Stimulated activated effector memory CD8-positive, alpha-beta T cell treated with anti-CD3 and anti-CD28 coated beads, Interleukin-12 subunit alpha, Interleukin-12 subunit beta, amount 100 ng/mL, for 72 hours (primary cell): ENCODE data around the gene AFF3.

Experiments used
- ATAC-seq: fragments of 150-1000 bp; cut with Tn5 transposase; 2 replicates; pipeline ENCODE4 v1.10.0; 2021
- DNase-seq, 2 donors: peaks; one replicate each; pipeline ENCODE4 v3.0.0; 2021 to 2022; ENCODE audit warnings: low spot score in 2 of 2
- H3K27ac Mint-ChIP-seq: one replicate; pipeline ENCODE4 v1.8.0; 2022; ENCODE audit warnings: mild to moderate bottlenecking, mixed read lengths
- H3K36me3 Mint-ChIP-seq: one replicate; pipeline ENCODE4 v1.8.0; 2022; ENCODE audit warnings: mild to moderate bottlenecking, mixed read lengths
- H3K4me1 Mint-ChIP-seq: one replicate; pipeline ENCODE4 v1.8.0; 2022; ENCODE audit warnings: mixed read lengths
- H3K4me3 Mint-ChIP-seq: one replicate; pipeline ENCODE4 v1.8.0; 2022; ENCODE audit warnings: mild to moderate bottlenecking, mixed read lengths
- H3K9me3 Mint-ChIP-seq: one replicate; pipeline ENCODE4 v1.8.0; 2022; ENCODE audit warnings: mixed read lengths

The AFF3 gene

DNA sequence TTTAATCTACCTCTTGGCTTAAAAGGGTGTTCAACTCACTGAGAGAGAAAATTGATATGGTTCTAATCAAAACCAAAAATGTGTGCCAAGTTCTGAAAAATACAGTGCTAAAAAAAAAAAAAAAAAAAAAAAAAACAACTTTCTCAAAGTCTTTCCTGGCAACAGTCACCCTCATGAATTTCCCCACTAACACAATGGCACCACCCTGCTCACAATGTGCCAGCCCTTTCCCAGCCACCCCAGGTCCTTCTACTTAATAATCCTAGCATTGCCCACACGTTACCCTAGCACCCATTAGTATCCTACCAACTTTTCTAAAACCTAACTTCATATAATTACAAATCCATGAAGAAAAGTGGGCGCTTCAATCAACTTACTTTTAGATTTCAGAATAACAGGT lies 106.4 kb downstream of the AFF3 start:
- no peaks in the 10 kb centered on the region for H3K36me3 Mint-ChIP-seq
- no peak overlapping the region for H3K27ac Mint-ChIP-seq
- H3K4me3 Mint-ChIP-seq: no peak overlapping the region

DNA sequence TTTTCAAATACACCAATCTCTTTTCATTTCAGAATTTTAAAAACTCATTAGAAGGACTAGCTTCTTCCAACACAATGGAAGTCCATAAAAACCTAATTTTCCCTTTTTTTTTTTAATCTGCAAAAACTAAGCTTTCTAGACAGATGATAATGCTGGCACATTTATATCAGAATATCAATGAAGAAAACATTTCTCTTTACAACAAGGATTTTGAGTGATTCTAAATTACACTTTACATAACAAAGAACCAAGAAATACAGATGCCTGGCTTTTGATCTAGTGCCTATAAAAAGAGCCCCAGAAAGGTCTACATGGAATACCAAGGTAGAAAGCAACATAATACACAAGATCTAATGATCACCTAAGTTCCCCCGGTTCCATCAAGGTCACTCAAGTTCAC lies 108.0 kb downstream of the AFF3 start:
- no peak overlapping the region for H3K4me3 Mint-ChIP-seq
- H3K27ac Mint-ChIP-seq: no peak overlapping the region
- no peaks in the 10 kb centered on the region for H3K9me3 Mint-ChIP-seq
- no peaks in the 10 kb centered on the region for H3K36me3 Mint-ChIP-seq
- no peaks in the 10 kb centered on the region for H3K4me1 Mint-ChIP-seq
- ATAC-seq (no peak), DNase-seq (no peak)

More for the DNA sequence above, 106.4 kb downstream of the AFF3 start:
- DNase-seq (no peak), ATAC-seq (no peak)
- H3K4me1 Mint-ChIP-seq: no peaks in the 10 kb centered on the region
- no peaks in the 10 kb centered on the region for H3K9me3 Mint-ChIP-seq

DNA sequence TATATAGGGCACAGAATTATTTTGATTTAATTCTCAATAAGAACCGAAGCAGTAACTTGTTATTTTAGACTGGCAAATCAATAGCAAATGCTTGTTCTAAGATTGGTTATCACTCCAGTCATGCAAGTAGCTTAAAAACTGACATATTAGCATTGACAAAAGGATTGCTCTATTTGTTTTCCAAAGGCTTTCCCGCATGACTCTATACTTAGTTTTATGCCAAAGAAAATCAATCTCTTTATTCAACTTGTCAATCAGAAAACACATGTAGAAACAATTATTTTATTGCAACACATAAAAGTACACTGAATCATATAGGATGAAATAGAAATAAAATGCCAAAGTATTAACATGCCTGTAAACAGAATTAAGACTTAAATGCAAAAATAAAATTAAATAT lies 108.4 kb downstream of the AFF3 start:
- DNase-seq (no peak), ATAC-seq (no peak)
- no peak overlapping the region for H3K27ac Mint-ChIP-seq
- no peaks in the 10 kb centered on the region for H3K4me1 Mint-ChIP-seq
- H3K9me3 Mint-ChIP-seq: no peaks in the 10 kb centered on the region
- H3K36me3 Mint-ChIP-seq: no peaks in the 10 kb centered on the region
- no peak overlapping the region for H3K4me3 Mint-ChIP-seq

DNA sequence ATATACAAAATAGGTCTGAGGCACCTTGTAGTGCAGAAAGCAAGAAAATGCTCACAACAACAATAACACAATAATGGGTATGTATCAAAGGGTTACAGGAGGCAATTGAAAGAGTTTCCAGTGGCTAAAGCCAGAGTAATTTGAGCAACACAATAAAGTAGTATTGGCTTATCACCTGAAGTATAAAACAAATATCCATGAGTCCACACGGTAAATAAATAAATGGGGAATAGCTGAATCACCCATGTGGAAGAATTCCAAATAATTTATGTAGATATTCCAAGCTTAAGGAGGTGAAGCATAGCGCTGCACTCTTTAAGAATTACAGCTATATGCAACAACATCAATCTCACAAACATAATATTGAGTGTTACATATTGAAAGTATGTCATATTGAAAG lies 110.8 kb downstream of the AFF3 start:
- H3K36me3 Mint-ChIP-seq: no peaks in the 10 kb centered on the region

DNA sequence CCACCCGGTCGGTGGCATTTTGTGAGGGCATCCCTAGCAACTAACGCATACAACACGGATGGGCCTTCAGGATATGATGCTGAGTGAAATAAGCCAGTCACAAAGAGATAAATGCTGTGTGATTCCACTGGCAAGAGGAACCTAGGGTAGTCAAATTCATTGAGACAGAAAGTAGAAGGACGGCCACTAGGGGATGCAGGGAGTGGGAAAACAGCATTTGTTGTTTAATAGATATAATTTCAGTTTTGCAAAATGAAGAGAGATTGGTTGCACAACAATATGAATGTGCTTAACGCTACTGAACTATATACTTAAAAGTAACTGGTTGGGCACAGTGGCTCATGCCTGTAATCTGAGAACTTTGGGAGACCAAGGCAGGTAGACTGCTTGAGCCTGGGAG lies 112.9 kb downstream of the AFF3 start:
- ATAC-seq (no peak), DNase-seq (no peak)
- H3K36me3 Mint-ChIP-seq: no peaks in the 10 kb centered on the region
- no peak overlapping the region for H3K4me3 Mint-ChIP-seq
- no peak overlapping the region for H3K27ac Mint-ChIP-seq
- no peaks in the 10 kb centered on the region for H3K4me1 Mint-ChIP-seq
- H3K9me3 Mint-ChIP-seq: no peaks in the 10 kb centered on the region

More for the DNA sequence above, 110.8 kb downstream of the AFF3 start:
- Mint-ChIP-seq H3K4me3 (no peak overlapping the region), H3K9me3 (no peaks in the 10 kb centered on the region), H3K4me1 (no peaks in the 10 kb centered on the region), H3K27ac (no peak overlapping the region)
- DNase-seq (no peak), ATAC-seq (no peak)

DNA sequence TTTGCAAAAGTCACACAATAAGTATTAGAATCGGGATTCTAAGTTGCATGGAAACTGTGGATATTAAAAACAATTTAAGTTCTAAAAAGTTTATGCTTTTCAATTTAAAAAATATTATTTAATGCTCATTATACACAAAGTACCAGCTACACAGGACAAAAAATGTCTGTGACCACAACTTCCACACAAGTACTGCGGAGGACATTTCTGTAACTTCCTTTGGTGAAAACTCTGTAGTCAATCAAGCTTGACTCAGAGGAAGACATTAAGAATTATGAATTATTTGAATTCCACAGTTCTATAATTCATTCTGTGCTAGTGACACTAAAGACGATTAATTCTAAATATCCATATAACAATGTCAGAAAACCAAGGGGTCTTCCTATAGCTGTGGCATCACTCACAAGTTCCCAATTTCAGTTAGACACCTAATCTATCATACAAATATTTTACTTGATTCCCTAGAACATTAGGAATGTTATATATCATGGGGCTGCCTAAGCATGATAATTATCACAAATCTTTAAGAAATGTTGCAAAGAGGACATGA lies 120.5 kb downstream of the AFF3 start:
- H3K4me3 Mint-ChIP-seq: no peak overlapping the region
- H3K36me3 Mint-ChIP-seq: no peaks in the 10 kb centered on the region
- no peaks in the 10 kb centered on the region for H3K4me1 Mint-ChIP-seq
- peaks cover 2% of the 10 kb centered on the region for H3K9me3 Mint-ChIP-seq
- no peak overlapping the region for H3K27ac Mint-ChIP-seq
- DNase-seq (no peak), ATAC-seq (no peak)

DNA sequence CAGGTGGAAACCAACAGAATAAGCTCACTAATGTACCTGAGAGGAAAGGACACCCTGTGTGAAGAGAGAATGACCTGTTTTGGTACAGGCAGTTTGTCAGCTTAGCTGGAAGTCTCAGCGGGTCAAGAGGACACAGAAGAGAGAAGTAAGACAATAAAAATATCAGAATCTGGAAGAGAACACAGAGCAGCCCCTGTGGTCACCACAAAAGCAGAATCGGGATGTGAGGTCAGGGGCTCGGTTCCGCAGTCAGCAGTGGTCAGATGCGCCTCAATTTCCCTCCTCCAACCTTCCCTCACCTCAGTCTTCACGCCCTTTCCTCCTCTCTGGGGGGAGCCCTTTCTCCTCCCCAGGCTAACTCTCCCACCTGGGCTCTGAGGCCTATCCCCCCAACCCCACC lies 122.9 kb downstream of the AFF3 start:
- Mint-ChIP-seq H3K36me3 (no peaks in the 10 kb centered on the region), H3K4me3 (no peak overlapping the region), H3K27ac (no peak overlapping the region), H3K9me3 (peaks cover 2% of the 10 kb centered on the region), H3K4me1 (no peaks in the 10 kb centered on the region)
- DNase-seq (no peak), ATAC-seq (no peak)

DNA sequence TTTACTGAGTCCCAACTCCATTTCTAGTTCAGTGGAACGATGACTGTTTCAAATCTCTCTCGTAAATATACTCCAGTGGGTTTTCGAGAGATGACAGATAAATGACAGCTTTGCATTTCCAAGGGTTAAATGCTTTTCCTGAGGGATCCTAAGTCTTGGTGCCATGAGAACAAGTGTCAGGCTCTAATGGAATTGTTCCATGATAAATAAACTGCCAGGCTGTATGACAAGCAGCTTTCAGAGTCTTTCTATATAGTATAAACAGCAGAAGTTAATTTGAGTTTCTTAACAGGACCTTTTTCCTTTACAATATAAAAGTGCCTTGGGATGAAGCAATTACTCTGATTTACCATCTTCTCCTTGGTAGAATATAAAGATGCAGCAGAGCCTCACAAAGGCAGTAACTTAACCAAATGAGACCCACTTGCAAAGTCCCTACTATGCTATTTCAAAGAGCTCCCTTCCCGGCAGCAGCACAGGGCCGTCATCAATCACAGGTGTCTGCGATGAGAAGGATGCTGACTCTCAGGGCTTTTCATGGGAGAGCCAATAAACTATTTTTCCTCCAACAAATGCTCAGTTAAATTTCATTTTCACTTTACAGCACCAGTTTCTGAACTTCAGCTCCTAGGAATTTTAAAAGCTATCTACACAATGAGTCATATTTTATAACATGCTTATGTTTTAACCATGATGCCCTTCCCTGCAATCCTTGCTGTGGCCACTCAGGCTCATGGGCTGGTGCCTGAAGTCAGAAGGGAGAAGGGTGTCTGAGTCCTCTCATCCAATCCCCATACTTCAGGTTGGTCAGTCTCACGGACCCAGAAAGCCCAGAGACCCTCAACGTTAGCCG lies 123.8 kb downstream of the AFF3 start:
- ATAC-seq: no peak
- Mint-ChIP-seq H3K27ac (no peak overlapping the region), H3K4me1 (no peaks in the 10 kb centered on the region), H3K36me3 (no peaks in the 10 kb centered on the region), H3K4me3 (no peak overlapping the region), H3K9me3 (peaks cover 2% of the 10 kb centered on the region)
- DNase-seq: no peak

DNA sequence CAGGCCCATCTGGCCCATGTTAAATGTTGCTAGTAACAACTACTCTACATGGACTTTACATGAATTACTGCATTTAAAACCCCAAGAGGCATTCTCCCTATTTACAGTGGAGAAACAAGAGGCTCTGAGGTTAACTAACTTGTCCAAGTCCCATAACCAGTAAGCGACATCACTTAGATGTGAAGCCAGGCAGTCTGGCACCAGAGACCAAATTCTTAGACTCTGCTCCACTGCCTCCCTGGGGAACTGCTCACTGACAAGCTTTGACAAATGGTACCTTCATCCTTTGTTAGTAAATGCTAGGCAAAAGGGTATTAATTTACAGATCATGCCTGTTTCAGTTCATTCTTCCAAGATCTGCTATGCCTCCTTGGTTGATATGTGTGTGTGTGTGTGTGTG lies 124.8 kb downstream of the AFF3 start:
- Mint-ChIP-seq H3K27ac (no peak overlapping the region), H3K4me1 (no peaks in the 10 kb centered on the region), H3K4me3 (no peak overlapping the region), H3K36me3 (no peaks in the 10 kb centered on the region), H3K9me3 (peaks cover 2% of the 10 kb centered on the region)
- no peak for ATAC-seq
- DNase-seq: no peak

DNA sequence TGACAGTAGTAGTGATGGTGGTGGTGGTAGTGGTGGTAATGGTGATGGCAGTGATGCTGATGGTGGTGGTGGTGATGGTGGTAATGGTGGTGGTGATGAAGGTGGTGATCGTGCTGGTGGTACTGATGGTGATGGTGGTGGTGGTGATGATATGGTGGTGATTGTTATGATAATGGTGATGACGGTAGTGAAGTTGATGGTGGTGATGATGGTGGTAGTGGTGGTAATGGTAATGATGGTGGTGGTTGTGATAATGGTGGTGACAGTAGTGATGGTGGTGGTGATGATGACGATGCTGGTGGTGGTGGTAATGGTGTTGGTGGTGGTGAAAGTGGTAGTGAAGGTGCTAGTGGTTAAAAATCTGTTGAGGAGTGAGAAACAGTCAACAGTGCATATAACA lies 125.6 kb downstream of the AFF3 start:
- Mint-ChIP-seq H3K9me3 (peaks cover 2% of the 10 kb centered on the region), H3K27ac (no peak overlapping the region), H3K36me3 (no peaks in the 10 kb centered on the region), H3K4me3 (no peak overlapping the region), H3K4me1 (no peaks in the 10 kb centered on the region)
- DNase-seq: no peak
- no peak for ATAC-seq

DNA sequence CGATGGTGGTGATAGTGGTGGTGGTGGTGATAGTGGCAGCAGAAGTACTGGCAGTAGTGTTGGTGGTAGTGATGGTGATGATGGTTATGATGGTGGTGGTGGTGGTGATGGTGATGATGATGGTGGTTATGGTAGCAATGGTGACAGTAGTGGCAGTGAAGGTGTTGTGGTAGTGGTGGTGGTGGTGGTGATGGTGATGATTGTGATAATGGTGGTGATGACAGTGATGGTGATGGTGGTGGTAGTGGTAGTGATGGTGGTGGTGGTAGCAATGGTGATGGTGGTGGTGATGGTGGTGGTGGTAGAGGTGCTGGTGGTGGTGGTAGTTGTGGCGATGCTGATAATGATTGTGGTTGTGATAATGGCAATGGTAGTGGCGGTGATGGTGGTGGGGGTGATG lies 126.5 kb downstream of the AFF3 start:
- no peak overlapping the region for H3K27ac Mint-ChIP-seq
- no peaks in the 10 kb centered on the region for H3K4me1 Mint-ChIP-seq
- H3K4me3 Mint-ChIP-seq: no peak overlapping the region
- DNase-seq (no peak), ATAC-seq (no peak)
- H3K9me3 Mint-ChIP-seq: peaks cover under 1% of the 10 kb centered on the region
- no peaks in the 10 kb centered on the region for H3K36me3 Mint-ChIP-seq

DNA sequence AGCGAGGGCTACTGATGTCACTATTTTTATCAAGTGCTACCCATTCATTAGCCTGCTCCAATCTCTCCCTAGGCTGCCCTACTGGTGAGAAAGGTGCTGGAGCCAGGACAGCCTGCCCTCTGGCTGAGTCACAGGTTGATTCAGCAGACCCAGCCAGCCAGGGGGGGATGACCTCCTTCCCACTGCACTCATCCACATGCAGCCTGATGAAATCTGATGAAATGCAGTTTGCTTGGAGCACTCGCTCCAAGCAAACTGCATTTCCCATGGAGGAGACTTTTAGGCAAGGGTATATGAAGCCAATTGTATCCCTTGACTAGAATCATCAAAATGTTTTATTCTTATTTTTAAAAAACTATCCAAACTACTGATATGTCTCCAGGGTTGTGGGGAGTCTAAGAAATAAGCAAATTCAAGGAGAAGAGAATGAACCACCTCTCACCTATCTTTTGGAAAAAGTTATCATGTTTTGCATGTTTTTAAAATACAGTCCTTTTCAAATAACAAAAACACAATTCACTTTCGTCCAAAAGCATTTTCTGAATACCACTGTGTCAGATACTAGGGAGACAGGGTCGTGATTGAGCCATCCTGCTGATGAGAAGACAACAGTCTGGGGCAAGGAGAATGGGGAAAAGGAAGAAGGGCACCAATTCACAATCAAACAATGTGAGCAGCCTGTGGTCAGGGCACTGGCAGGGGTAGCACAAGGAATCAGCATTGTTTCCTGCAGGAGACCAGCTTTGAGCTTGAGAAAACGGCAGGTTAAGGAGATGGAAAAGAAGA lies 128.3 kb downstream of the AFF3 start:
- no peak overlapping the region for H3K27ac Mint-ChIP-seq
- no peak for DNase-seq
- no peaks in the 10 kb centered on the region for H3K36me3 Mint-ChIP-seq
- no peaks in the 10 kb centered on the region for H3K9me3 Mint-ChIP-seq
- H3K4me1 Mint-ChIP-seq: no peaks in the 10 kb centered on the region
- peak; percentile 42 for ATAC-seq
- H3K4me3 Mint-ChIP-seq: no peak overlapping the region

DNA sequence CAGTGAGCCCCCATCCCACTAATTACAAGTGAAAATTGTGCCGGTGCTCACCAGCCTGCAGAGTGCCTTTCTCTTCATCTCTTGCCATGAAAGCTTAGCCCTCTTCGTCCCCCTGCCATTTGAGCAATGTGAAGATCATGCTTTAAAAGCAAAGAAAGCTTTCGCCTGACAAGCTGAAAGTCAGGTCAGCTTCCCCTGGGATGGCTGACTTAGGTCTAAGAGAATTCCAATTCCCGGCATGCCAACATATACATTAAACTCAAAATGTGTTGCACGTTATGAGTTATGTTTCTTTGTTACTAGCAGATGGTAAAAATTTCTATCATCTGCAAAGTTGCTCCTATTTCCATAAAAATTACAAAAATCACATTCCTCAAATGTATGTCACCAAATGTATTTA lies 129.8 kb downstream of the AFF3 start:
- no peaks in the 10 kb centered on the region for H3K4me1 Mint-ChIP-seq
- ATAC-seq (no peak), DNase-seq (no peak)
- H3K4me3 Mint-ChIP-seq: no peak overlapping the region
- H3K36me3 Mint-ChIP-seq: no peaks in the 10 kb centered on the region
- no peak overlapping the region for H3K27ac Mint-ChIP-seq
- H3K9me3 Mint-ChIP-seq: no peaks in the 10 kb centered on the region

DNA sequence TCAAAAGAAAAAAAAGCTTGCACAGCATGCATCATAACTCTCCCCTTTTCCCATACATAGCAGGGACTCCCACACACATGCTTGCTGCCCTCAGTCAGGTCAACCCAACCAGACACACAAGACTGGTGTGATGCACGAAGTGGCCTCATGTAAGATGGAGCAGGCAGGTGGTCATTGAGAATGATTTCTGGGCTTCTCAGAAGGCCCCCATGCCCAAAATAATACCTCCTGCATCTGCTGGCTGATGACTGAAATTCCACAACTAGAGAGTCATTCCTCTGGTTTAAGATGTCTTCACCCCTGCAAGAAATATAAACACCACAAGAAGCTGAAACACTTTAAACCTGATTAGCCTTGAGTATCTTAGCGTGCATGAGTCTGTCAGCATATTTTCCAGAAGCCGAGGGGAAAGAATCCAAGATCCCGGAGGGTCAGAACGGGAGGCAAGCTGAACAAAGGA lies 131.1 kb downstream of the AFF3 start:
- DNase-seq (no peak), ATAC-seq (no peak)
- Mint-ChIP-seq H3K9me3 (no peaks in the 10 kb centered on the region), H3K36me3 (no peaks in the 10 kb centered on the region), H3K4me1 (no peaks in the 10 kb centered on the region), H3K4me3 (no peak overlapping the region), H3K27ac (no peak overlapping the region)

DNA sequence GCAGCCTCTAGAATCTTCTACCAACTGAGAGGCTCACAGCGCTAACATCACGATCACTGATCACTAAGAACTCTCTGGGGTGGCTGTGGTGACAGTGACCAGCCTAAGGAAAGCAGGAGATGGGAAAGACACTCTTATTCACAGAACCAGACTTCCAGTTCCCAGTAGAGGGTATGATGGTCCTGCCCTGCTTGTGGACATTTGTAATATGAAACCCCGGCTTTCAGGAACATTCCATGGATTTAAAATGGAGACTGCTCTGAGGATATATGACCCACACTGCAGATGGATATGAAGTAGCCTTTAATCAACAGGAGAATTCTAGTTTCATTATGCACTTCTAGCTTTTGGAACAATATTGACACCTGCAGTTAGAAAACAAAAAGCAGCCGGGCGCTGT lies 131.8 kb downstream of the AFF3 start:
- ATAC-seq (no peak), DNase-seq (no peak)
- Mint-ChIP-seq H3K4me1 (no peaks in the 10 kb centered on the region), H3K4me3 (no peak overlapping the region), H3K27ac (no peak overlapping the region), H3K9me3 (no peaks in the 10 kb centered on the region), H3K36me3 (no peaks in the 10 kb centered on the region)

DNA sequence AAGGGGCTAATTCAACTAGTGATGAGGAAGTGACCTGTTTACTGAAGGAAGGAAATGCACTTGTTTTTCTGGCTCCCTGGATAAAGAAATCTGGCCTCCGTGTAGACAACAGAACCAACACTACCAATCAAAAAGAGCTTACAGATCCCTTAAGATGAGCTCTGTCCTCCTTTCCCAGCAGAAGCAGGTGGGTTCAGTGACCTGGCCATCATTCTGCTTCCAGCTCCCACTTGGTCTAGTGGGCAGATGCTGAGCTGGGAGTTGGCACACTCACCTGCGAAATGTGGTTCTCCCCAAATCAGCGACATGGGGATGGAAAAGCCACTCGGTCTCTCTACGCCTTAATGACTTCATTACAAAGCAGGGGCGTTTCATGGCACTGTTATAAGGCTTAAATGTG lies 132.6 kb downstream of the AFF3 start:
- no peak overlapping the region for H3K27ac Mint-ChIP-seq
- no peaks in the 10 kb centered on the region for H3K4me1 Mint-ChIP-seq
- ATAC-seq: no peak
- DNase-seq: no peak
- no peaks in the 10 kb centered on the region for H3K9me3 Mint-ChIP-seq
- no peak overlapping the region for H3K4me3 Mint-ChIP-seq
- no peaks in the 10 kb centered on the region for H3K36me3 Mint-ChIP-seq
